GM12878 (cell line): ENCODE data around the gene DISP3.

Experiments
- CBX5 ChIP-seq: sonication (generic); IDR thresholded peaks from 2 replicates; pipeline ENCODE4 v1.6.1; 2016; ENCODE audit warnings: low read depth, moderate library complexity, mild to moderate bottlenecking, inconsistent platforms
- EZH2 ChIP-seq: IDR thresholded peaks from 2 replicates; pipeline ENCODE4 v1.6.1; 2012; ENCODE audit warnings: low read depth, mild to moderate bottlenecking, control low read depth, inconsistent platforms, low read length, borderline replicate concordance; ENCODE audit not compliant: control insufficient read depth
- JUNB ChIP-seq: IDR thresholded peaks from 2 replicates; pipeline ENCODE4 v1.6.1; 2016; ENCODE audit warnings: antibody characterized with exemption, mild to moderate bottlenecking
- NBN ChIP-seq: fragments of 450-650 bp; IDR thresholded peaks from 2 replicates; pipeline ENCODE4 v1.6.1; 2016
- NFIC ChIP-seq: IDR thresholded peaks from 2 replicates; pipeline ENCODE4 v1.6.1; 2012; ENCODE audit warnings: low read depth, mild to moderate bottlenecking, inconsistent platforms, low read length, moderate library complexity
- NFYA ChIP-seq: IDR thresholded peaks from 2 replicates; pipeline ENCODE4 v1.6.1; 2011; ENCODE audit warnings: low read depth, mild to moderate bottlenecking, low read length, improper control_type of control experiment, borderline replicate concordance
- NR2F1 ChIP-seq: fragments of 450-650 bp; conservative IDR thresholded peaks from 2 replicates; pipeline ENCODE4 v1.6.1; 2017; ENCODE audit warnings: mild to moderate bottlenecking
- POLR2AphosphoS2 ChIP-seq: IDR thresholded peaks from 2 replicates; pipeline ENCODE4 v1.6.1; 2011; ENCODE audit warnings: low read depth, mild to moderate bottlenecking, low read length, improper control_type of control experiment, moderate library complexity
- RAD21 ChIP-seq: IDR thresholded peaks from 2 replicates; pipeline ENCODE4 v1.6.1; 2011; ENCODE audit warnings: mild to moderate bottlenecking, low read depth, low read length, moderate library complexity; ENCODE audit not compliant: insufficient read depth
- RELA ChIP-seq: fragments of 450-650 bp; IDR thresholded peaks from 2 replicates; pipeline ENCODE4 v1.8.0; 2014; ENCODE audit warnings: borderline replicate concordance; ENCODE audit not compliant: partially characterized antibody
- SUZ12 ChIP-seq: fragments of 200-600 bp; sonication (generic); IDR thresholded peaks from one replicate; pipeline ENCODE4 v1.6.1; 2018; ENCODE audit warnings: antibody characterized with exemption, mild to moderate bottlenecking; ENCODE audit not compliant: unreplicated experiment
- WRNIP1 ChIP-seq: IDR thresholded peaks from 2 replicates; pipeline ENCODE4 v1.6.1; 2011; ENCODE audit warnings: low read depth, low read length, improper control_type of control experiment, borderline replicate concordance
- TF ChIP-seq, protein P1 (sequence below), 3 experiments: IDR thresholded peaks in 2 of 3; conservative IDR thresholded peaks in 1 of 3; 2 replicates each; pipeline ENCODE4 v1.5.1; 2011; ENCODE audit warnings: low read depth in 3 of 3, low read length in 3 of 3, mild to moderate bottlenecking in 3 of 3, control low read depth in 2 of 3, moderate library complexity in 2 of 3, inconsistent platforms in 1 of 3, mixed read lengths in 1 of 3; ENCODE audit not compliant: control insufficient read depth in 2 of 3, insufficient read depth in 1 of 3; ENCODE audit errors: extremely low read depth in 1 of 3

DNA sequence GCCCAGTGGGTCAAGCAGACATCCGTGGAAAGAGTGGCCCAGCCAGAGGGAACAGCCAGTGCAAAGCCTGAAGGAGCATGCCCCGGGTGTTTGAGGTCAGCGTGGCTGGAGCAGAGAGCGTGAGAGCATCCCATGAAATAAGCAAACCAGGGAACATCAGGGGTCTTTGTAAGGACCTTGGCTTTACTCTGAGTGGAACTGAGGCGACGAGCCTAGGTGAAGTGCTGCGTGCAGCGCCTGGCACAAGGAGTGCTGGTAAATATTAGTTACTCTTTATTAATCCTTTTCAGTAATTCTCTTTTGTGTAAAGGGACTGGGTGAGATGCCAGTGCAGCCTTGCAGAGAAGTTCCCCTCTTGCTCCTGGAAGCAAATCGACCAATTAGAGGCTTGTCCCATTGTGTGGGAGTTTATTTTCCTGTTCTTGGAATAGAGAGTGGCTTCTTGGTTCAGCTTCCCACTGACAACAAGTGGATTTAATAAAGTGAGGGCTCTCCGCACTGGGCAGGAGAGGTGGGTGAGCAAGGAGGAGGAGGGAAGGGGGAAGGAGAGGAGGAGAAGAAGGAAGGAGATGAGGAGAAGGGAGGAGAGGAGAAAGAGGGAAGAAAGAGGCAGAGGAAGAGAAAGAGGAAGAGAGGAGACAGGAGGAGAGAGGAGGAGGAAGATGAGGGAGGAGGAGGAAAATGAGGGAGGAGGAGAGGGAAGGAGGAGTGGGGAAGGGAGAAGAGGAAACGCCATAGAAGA, 37.6 kb upstream of the DISP3 start:
- TF ChIP-seq NBN (no peak), SUZ12 (no peak), POLR2AphosphoS2 (no peak), NFIC (no peak), JUNB (no peak), NFYA (no peak), RELA (no peak), EZH2 (no peak), RAD21 (no peak), CBX5 (no peak), WRNIP1 (no peak), NR2F1 (no peak)
- TF ChIP-seq, protein P1, sequence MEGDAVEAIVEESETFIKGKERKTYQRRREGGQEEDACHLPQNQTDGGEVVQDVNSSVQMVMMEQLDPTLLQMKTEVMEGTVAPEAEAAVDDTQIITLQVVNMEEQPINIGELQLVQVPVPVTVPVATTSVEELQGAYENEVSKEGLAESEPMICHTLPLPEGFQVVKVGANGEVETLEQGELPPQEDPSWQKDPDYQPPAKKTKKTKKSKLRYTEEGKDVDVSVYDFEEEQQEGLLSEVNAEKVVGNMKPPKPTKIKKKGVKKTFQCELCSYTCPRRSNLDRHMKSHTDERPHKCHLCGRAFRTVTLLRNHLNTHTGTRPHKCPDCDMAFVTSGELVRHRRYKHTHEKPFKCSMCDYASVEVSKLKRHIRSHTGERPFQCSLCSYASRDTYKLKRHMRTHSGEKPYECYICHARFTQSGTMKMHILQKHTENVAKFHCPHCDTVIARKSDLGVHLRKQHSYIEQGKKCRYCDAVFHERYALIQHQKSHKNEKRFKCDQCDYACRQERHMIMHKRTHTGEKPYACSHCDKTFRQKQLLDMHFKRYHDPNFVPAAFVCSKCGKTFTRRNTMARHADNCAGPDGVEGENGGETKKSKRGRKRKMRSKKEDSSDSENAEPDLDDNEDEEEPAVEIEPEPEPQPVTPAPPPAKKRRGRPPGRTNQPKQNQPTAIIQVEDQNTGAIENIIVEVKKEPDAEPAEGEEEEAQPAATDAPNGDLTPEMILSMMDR (IDR thresholded peaks at IDR 0.05 in 2 of 3, conservative IDR thresholded peaks at IDR 0.05 in 1 of 3; ENCODE audit: control insufficient read depth in 2 of 3, extremely low read depth in 1 of 3, insufficient read depth in 1 of 3, low read depth in 3 of 3, low read length in 3 of 3), result no peak
